ENCODE results near the gene ARHGAP33.
"Not testable (repeated sequence)": the region's sequence is repeated elsewhere in the genome, so short reads cannot be mapped to it uniquely, and the experiment has no call there.

Gene ARHGAP33

GRCh38 chr19:35756377-35757230 is 18.8 kb upstream of the ARHGAP33 start, which contains the start of gene HSPB6:
TSS of gene HSPB6 (minus strand) at chr19:35757029. CDS start at chr19:35757008, 21 bp downstream.
- DNase-seq: no peak

GRCh38 chr19:35757231-35757748 is 18.1 kb upstream of the ARHGAP33 start:
- DNase-seq: no peak

GRCh38 chr19:35757749-35758608 is 17.4 kb upstream of the ARHGAP33 start, which contains the start of gene PROSER3:
TSS of gene PROSER3 (plus strand) at chr19:35758176. CDS start at chr19:35758216, 40 bp downstream.
- peak; percentile 100 for DNase-seq

GRCh38 chr19:35759697-35760096 is 15.7 kb upstream of the ARHGAP33 start:
- no peak for DNase-seq

- no peak for DNase-seq
Measured at GRCh38 chr19:35760711-35761349, 14.5 kb upstream of the ARHGAP33 start.

GRCh38 chr19:35764432-35765315 is 10.7 kb upstream of the ARHGAP33 start:
- DNase-seq: no peak

- no peak for DNase-seq
Measured at GRCh38 chr19:35766571-35767104, 8.7 kb upstream of the ARHGAP33 start.

- no peak for DNase-seq
Measured at GRCh38 chr19:35767288-35768081, 7.9 kb upstream of the ARHGAP33 start.

- DNase-seq: no peak
Measured at GRCh38 chr19:35768082-35768421, 7.3 kb upstream of the ARHGAP33 start.

- not testable (repeated sequence) for DNase-seq
Measured at GRCh38 chr19:35772362-35772761, 3.0 kb upstream of the ARHGAP33 start.

- no peak for DNase-seq
Measured at GRCh38 chr19:35773020-35773806, 2.2 kb upstream of the ARHGAP33 start.

GRCh38 chr19:35774274-35775045 is 904 bp upstream of the ARHGAP33 start:
- no peak for DNase-seq

- DNase-seq: no peak
Measured at GRCh38 chr19:35775046-35775297, 392 bp upstream of the ARHGAP33 start.

GRCh38 chr19:35776102-35776788 is 881 bp downstream of the ARHGAP33 start:
- DNase-seq: no peak

GRCh38 chr19:35777086-35777841 is 1.9 kb downstream of the ARHGAP33 start:
- DNase-seq: no peak

- no peak for DNase-seq
Measured at GRCh38 chr19:35777961-35778360, 2.6 kb downstream of the ARHGAP33 start.

GRCh38 chr19:35779033-35779432 is 3.7 kb downstream of the ARHGAP33 start:
- no peak for DNase-seq

GRCh38 chr19:35780058-35780457 is 4.7 kb downstream of the ARHGAP33 start:
- no peak for DNase-seq
